Endodermal cell (in vitro differentiated cells): ENCODE measurements around the gene NATD1. TPM values are rescaled to one million over a fixed set of nuclear protein-coding genes. Genes with fewer than 3 reads are reported as not detected.

Experiments
- DNase-seq: peaks from one replicate; pipeline ENCODE4 v3.0.0-alpha.2; 2017
- H3K27ac ChIP-seq: 2 replicates; pipeline ENCODE4 v1.5.1; 2013; ENCODE audit warnings: mild to moderate bottlenecking, low read depth, low read length, moderate library complexity
- H3K27me3 ChIP-seq: 2 replicates; pipeline ENCODE4 v1.6.1; 2013; ENCODE audit warnings: mild to moderate bottlenecking, low read length, moderate library complexity; ENCODE audit not compliant: insufficient read depth, control insufficient read depth, poor library complexity, severe bottlenecking
- H3K36me3 ChIP-seq: 2 replicates; pipeline ENCODE4 v1.7.0; 2013; ENCODE audit warnings: mild to moderate bottlenecking, low read length, moderate library complexity; ENCODE audit not compliant: control insufficient read depth, insufficient read depth
- H3K4me1 ChIP-seq: one replicate; pipeline ENCODE4 v1.7.0; 2013; ENCODE audit warnings: low read length; ENCODE audit not compliant: control insufficient read depth, insufficient read depth
- H3K4me3 ChIP-seq: 2 replicates; pipeline ENCODE4 v1.5.1; 2013; ENCODE audit warnings: mild to moderate bottlenecking, low read length, moderate library complexity
- H3K9ac ChIP-seq: 2 replicates; pipeline ENCODE4 v1.6.1; 2013; ENCODE audit warnings: mild to moderate bottlenecking, low read length, moderate library complexity; ENCODE audit not compliant: poor library complexity, severe bottlenecking; ENCODE audit errors: extremely low read depth
- H3K9me3 ChIP-seq: 2 replicates; pipeline ENCODE4 v1.6.1; 2013; ENCODE audit warnings: mild to moderate bottlenecking, low read length, moderate library complexity; ENCODE audit not compliant: control insufficient read depth
- H3K27ac Mint-ChIP-seq: 2 replicates; pipeline ENCODE4 v1.8.0; 2020; ENCODE audit warnings: mixed read lengths
- H3K27me3 Mint-ChIP-seq: 2 replicates; pipeline ENCODE4 v1.8.0; 2021; ENCODE audit warnings: mild to moderate bottlenecking, mixed read lengths; ENCODE audit not compliant: insufficient read depth
- H3K36me3 Mint-ChIP-seq: 2 replicates; pipeline ENCODE4 v1.8.0; 2020; ENCODE audit warnings: low read depth, mixed read lengths
- H3K4me1 Mint-ChIP-seq: 2 replicates; pipeline ENCODE4 v1.8.0; 2020; ENCODE audit warnings: mixed read lengths
- H3K4me3 Mint-ChIP-seq: 2 replicates; pipeline ENCODE4 v1.8.0; 2020; ENCODE audit warnings: mild to moderate bottlenecking, moderate library complexity, mixed read lengths
- H3K9me3 Mint-ChIP-seq: 2 replicates; pipeline ENCODE4 v1.8.0; 2020; ENCODE audit warnings: mild to moderate bottlenecking, mixed read lengths
- CTCF ChIP-seq: fragments of 200-600 bp; sonication (generic); conservative IDR thresholded peaks from 2 replicates; pipeline ENCODE4 v1.5.0; 2021; ENCODE audit warnings: antibody characterized with exemption, mild to moderate bottlenecking
- WGBS, 2 experiments: methylation state at CpG; one replicate each; pipeline versions ENCODE4 v1.1.5 to v1.1.7; 2013; ENCODE audit warnings: missing lambda C conversion rate in 2 of 2, mixed read lengths in 1 of 2; ENCODE audit not compliant: insufficient coverage in 1 of 2, insufficient read length in 1 of 2; 5-methylcytosine and 5-hydroxymethylcytosine counted together
- total RNA-seq, 2 donors: library from RNA; stranded (reverse); fragmentation: NEBNext Ultra II Directional in 1 of 2; extraction: Animal tissue kit (Norgen Biotek cat#: 25700) in 1 of 2; gene quantifications; 2 replicates in 1 of 2; 3 replicates in 1 of 2; pipeline ENCODE4 v1.2.1, GENCODE V29; 2021

Gene NATD1
- total RNA-seq, 2 donors from 2014 or later = 12.2 to 17.2 TPM

- no peaks in the 10 kb centered on the region for H3K36me3 Mint-ChIP-seq
- H3K4me1 ChIP-seq = no peaks in the 10 kb centered on the region
- no peak overlapping the region for H3K27ac ChIP-seq
- 87 to 90% methylated on average over 4 to 7 of the region's 7 CpGs for WGBS, 2 experiments
- no peaks in the 10 kb centered on the region for H3K27me3 ChIP-seq
- H3K27me3 Mint-ChIP-seq = peaks cover 5% of the 10 kb centered on the region
- H3K27ac Mint-ChIP-seq = no peak overlapping the region
- no peak overlapping the region for H3K9ac ChIP-seq
- H3K9me3 Mint-ChIP-seq = peaks cover 12% of the 10 kb centered on the region
- TF ChIP-seq CTCF = no peak
- DNase-seq = no peak
- H3K9me3 ChIP-seq = no peaks in the 10 kb centered on the region
- H3K4me3 Mint-ChIP-seq = no peak overlapping the region
- H3K36me3 ChIP-seq = no peaks in the 10 kb centered on the region
- no peaks in the 10 kb centered on the region for H3K4me1 Mint-ChIP-seq
- no peak overlapping the region for H3K4me3 ChIP-seq
These were observed 19.4 kb downstream of the NATD1 start for GRCh38 chr17:21233581-21234347.

- H3K27me3 Mint-ChIP-seq = peaks cover 5% of the 10 kb centered on the region
- Histone ChIP-seq H3K9ac (no peak overlapping the region), H3K27me3 (no peaks in the 10 kb centered on the region), H3K36me3 (no peaks in the 10 kb centered on the region), H3K4me1 (no peaks in the 10 kb centered on the region), H3K27ac (no peak overlapping the region), H3K9me3 (no peaks in the 10 kb centered on the region), H3K4me3 (no peak overlapping the region)
- H3K27ac Mint-ChIP-seq = no peak overlapping the region
- no peaks in the 10 kb centered on the region for H3K4me1 Mint-ChIP-seq
- peaks cover 12% of the 10 kb centered on the region for H3K9me3 Mint-ChIP-seq
- WGBS, 2 experiments = 90 to 96% methylated on average over 4 of the region's 4 CpGs
- DNase-seq = no peak
- no peak for TF ChIP-seq CTCF
- H3K36me3 Mint-ChIP-seq = no peaks in the 10 kb centered on the region
- H3K4me3 Mint-ChIP-seq = no peak overlapping the region
These were observed 21.0 kb downstream of the NATD1 start for GRCh38 chr17:21232033-21232749.

GRCh38 chr17:21231533-21231932, 21.7 kb downstream of the NATD1 start:
- WGBS, 2 experiments = 89 to 90% methylated on average over 6 of the region's 6 CpGs
- no peak overlapping the region for H3K4me3 Mint-ChIP-seq
- Histone ChIP-seq H3K36me3 (no peaks in the 10 kb centered on the region), H3K9me3 (no peaks in the 10 kb centered on the region), H3K9ac (no peak overlapping the region), H3K27ac (no peak overlapping the region), H3K4me3 (no peak overlapping the region), H3K27me3 (no peaks in the 10 kb centered on the region), H3K4me1 (no peaks in the 10 kb centered on the region)
- no peaks in the 10 kb centered on the region for H3K36me3 Mint-ChIP-seq
- H3K4me1 Mint-ChIP-seq = no peaks in the 10 kb centered on the region
- no peak for TF ChIP-seq CTCF
- peaks cover 5% of the 10 kb centered on the region for H3K27me3 Mint-ChIP-seq
- H3K27ac Mint-ChIP-seq = no peak overlapping the region
- DNase-seq = peak; percentile 52
- peaks cover 12% of the 10 kb centered on the region for H3K9me3 Mint-ChIP-seq
